Measurements from ENCODE around the gene NT5C3B. TPM values are rescaled to one million over a fixed set of nuclear protein-coding genes. Genes with fewer than 3 reads are reported as not detected.

Gene NT5C3B
- total and polyA plus RNA-seq, 4 donors = 15.3 to 32.0 (median 26.9) TPM

- no peak for TF ChIP-seq YY1 (IDR thresholded peaks at IDR 0.05)
- no peak for TF ChIP-seq CTCF (IDR thresholded peaks at IDR 0.05; ENCODE audit: low read depth, low read length, missing input control)
- no peak for TF ChIP-seq JUND (IDR thresholded peaks at IDR 0.05)
- TF ChIP-seq FOXA2 (IDR thresholded peaks at IDR 0.05) = no peak
- no peak for TF ChIP-seq SP1 (IDR thresholded peaks at IDR 0.05)
- no peak for TF ChIP-seq TAF1 (conservative IDR thresholded peaks at IDR 0.05)
- no peak for TF ChIP-seq MAX (IDR thresholded peaks at IDR 0.05)
- TF ChIP-seq RAD21 (IDR thresholded peaks at IDR 0.05) = no peak
- TF ChIP-seq RXRA (IDR thresholded peaks at IDR 0.05) = no peak
- no peak for TF ChIP-seq FOXA1 (IDR thresholded peaks at IDR 0.05)
- Histone ChIP-seq H3K4me1 (ENCODE audit: control insufficient read depth in 4 of 4, insufficient read depth in 4 of 4, low read length in 3 of 4) (no peaks in the 10 kb centered on the region), H3K27ac (ENCODE audit: low read depth in 1 of 2, low read length in 2 of 2) (no peak overlapping the region), H3K4me3 (ENCODE audit: low read depth in 1 of 3, low read length in 3 of 3) (no peak overlapping the region), H3K9ac (ENCODE audit: low read depth in 1 of 2, low read length in 2 of 2) (no peak overlapping the region), H3K9me3 (ENCODE audit: control insufficient read depth in 4 of 4, low read length in 3 of 4) (no peaks in the 10 kb centered on the region), H3K36me3 (ENCODE audit: control insufficient read depth in 4 of 4, insufficient read depth in 3 of 4, low read depth in 1 of 4, low read length in 3 of 4) (peaks cover 0 to 16% (median 4%) of the 10 kb centered on the region in 4 donors), H3K27me3 (ENCODE audit: control insufficient read depth in 4 of 4, insufficient read depth in 4 of 4, low read length in 3 of 4) (no peaks in the 10 kb centered on the region)
- DNase-seq (ENCODE audit: low spot score) = no peak
- WGBS = 94% methylated on average over 7 of the region's 7 CpGs
These were observed 12.5 kb downstream of the NT5C3B start for GRCh38 chr17:41823580-41823979.

- Histone ChIP-seq H3K9me3 (ENCODE audit: control insufficient read depth in 4 of 4, low read length in 3 of 4) (no peaks in the 10 kb centered on the region), H3K36me3 (ENCODE audit: control insufficient read depth in 4 of 4, insufficient read depth in 3 of 4, low read depth in 1 of 4, low read length in 3 of 4) (peaks cover 0 to 14% (median 4%) of the 10 kb centered on the region in 4 donors), H3K27me3 (ENCODE audit: control insufficient read depth in 4 of 4, insufficient read depth in 4 of 4, low read length in 3 of 4) (no peaks in the 10 kb centered on the region), H3K4me3 (ENCODE audit: low read depth in 1 of 3, low read length in 3 of 3) (no peak overlapping the region), H3K4me1 (ENCODE audit: control insufficient read depth in 4 of 4, insufficient read depth in 4 of 4, low read length in 3 of 4) (no peaks in the 10 kb centered on the region), H3K27ac (ENCODE audit: low read depth in 1 of 2, low read length in 2 of 2) (no peak overlapping the region), H3K9ac (ENCODE audit: low read depth in 1 of 2, low read length in 2 of 2) (no peak overlapping the region)
- no peak for TF ChIP-seq SP1 (IDR thresholded peaks at IDR 0.05)
- TF ChIP-seq ATF3 (IDR thresholded peaks at IDR 0.05) = no peak
- no peak for TF ChIP-seq HNF4G (IDR thresholded peaks at IDR 0.05)
- no peak for TF ChIP-seq EGR1 (IDR thresholded peaks at IDR 0.05; ENCODE audit: low read depth in 2 of 2)
- TF ChIP-seq HNF4A (conservative IDR thresholded peaks at IDR 0.05) = no peak
- TF ChIP-seq FOXA2 (IDR thresholded peaks at IDR 0.05) = no peak
- no peak for TF ChIP-seq ZBTB33 (IDR thresholded peaks at IDR 0.05)
- TF ChIP-seq JUND (IDR thresholded peaks at IDR 0.05) = no peak
- no peak for TF ChIP-seq NR2F2 (IDR thresholded peaks at IDR 0.05)
- TF ChIP-seq RAD21 (IDR thresholded peaks at IDR 0.05) = no peak
- TF ChIP-seq FOXA1 (IDR thresholded peaks at IDR 0.05) = no peak
- TF ChIP-seq REST (IDR thresholded peaks at IDR 0.05) = no peak
- DNase-seq (ENCODE audit: low spot score) = no peak
- WGBS = 98% methylated on average over 1 of the region's 1 CpG
These were observed 12.9 kb downstream of the NT5C3B start for GRCh38 chr17:41823141-41823524.

Data from liver (tissue), 9 donors.